Type B pancreatic cell (in vitro differentiated cells): ENCODE results near the gene TGFB3. TPM values are rescaled to one million over a fixed set of nuclear protein-coding genes. Genes with fewer than 3 reads are reported as not detected.
"Not testable (repeated sequence)": the region's sequence is repeated elsewhere in the genome, so short reads cannot be mapped to it uniquely, and the experiment has no call there.

Source experiments
- DNase-seq: peaks from one replicate; pipeline ENCODE4 v3.0.0; 2021; ENCODE audit warnings: mixed read lengths; ENCODE audit not compliant: unreplicated experiment; ENCODE audit errors: extremely low spot score
- H3K27ac Mint-ChIP-seq: 2 replicates; pipeline ENCODE4 v1.8.0; 2021; ENCODE audit warnings: mild to moderate bottlenecking, mixed read lengths
- H3K27me3 Mint-ChIP-seq: 2 replicates; pipeline ENCODE4 v1.8.0; 2021; ENCODE audit warnings: mixed read lengths
- H3K36me3 Mint-ChIP-seq: 2 replicates; pipeline ENCODE4 v1.8.0; 2021; ENCODE audit warnings: mixed read lengths
- H3K4me1 Mint-ChIP-seq: one replicate; pipeline ENCODE4 v1.8.0; 2021; ENCODE audit warnings: mixed read lengths; ENCODE audit not compliant: unreplicated experiment
- H3K4me3 Mint-ChIP-seq: 2 replicates; pipeline ENCODE4 v1.8.0; 2021; ENCODE audit warnings: mild to moderate bottlenecking, mixed read lengths
- H3K9me3 Mint-ChIP-seq: 2 replicates; pipeline ENCODE4 v1.8.0; 2021; ENCODE audit warnings: mixed read lengths
- total RNA-seq: library from RNA; stranded (reverse); gene quantifications from 2 replicates; pipeline ENCODE4 v1.2.1, GENCODE V29; 2021; ENCODE audit warnings: low replicate concordance
- TF ChIP-seq, protein P1 (sequence below): fragments of 200-600 bp; sonication (generic); conservative IDR thresholded peaks from 2 replicates; pipeline ENCODE4 v1.5.0; 2021; ENCODE audit warnings: antibody characterized with exemption, mild to moderate bottlenecking

Gene TGFB3
- total RNA-seq, 1 donor from 2014 or later: 45.3 TPM

DNA sequence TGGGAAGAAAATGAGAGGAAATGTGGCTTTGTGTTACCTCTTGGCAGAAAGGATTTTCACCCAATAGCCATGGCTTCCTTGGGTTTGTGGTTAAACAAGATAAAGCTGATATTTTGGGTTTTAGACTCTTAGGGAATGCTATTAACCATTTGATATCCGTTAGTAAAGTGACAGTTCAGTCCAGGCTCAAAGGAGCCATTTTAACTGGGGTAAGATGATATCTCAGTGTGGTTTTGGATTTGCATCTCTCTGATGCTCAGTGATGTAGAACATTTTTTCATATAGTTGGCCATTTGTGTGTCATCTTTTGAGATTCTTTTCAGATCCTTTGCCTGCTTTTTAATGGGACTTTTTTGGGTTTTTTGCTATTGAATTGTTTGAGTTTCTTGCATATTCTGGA is 33.9 kb upstream of the TGFB3 start:
- peaks cover 14% of the 10 kb centered on the region for H3K9me3 Mint-ChIP-seq

DNA sequence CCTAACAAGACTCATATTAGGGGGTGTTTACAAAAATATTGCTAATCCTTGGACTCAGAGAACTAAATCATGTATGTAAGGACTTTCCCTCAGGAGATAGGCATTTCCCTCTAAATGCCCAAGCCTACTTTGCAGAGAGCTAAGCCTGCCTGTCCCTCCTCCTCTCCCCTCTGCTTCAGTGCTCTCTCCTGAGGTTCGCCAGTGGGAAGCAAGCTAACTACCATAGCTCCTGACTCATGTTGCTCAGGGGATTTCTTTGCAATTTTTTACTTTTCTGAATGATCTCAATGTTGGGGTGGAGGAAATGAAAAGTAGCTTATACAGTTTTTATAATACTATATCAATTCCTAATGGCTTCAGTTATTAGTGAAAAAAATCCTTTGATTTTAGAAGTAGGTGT is 33.4 kb upstream of the TGFB3 start:
- H3K4me1 Mint-ChIP-seq: no peaks in the 10 kb centered on the region
- peaks cover 83% of the 10 kb centered on the region for H3K36me3 Mint-ChIP-seq
- H3K27ac Mint-ChIP-seq: no peak overlapping the region
- DNase-seq: no peak
- peaks cover 14% of the 10 kb centered on the region for H3K9me3 Mint-ChIP-seq
- no peaks in the 10 kb centered on the region for H3K27me3 Mint-ChIP-seq
- TF ChIP-seq, protein P1, sequence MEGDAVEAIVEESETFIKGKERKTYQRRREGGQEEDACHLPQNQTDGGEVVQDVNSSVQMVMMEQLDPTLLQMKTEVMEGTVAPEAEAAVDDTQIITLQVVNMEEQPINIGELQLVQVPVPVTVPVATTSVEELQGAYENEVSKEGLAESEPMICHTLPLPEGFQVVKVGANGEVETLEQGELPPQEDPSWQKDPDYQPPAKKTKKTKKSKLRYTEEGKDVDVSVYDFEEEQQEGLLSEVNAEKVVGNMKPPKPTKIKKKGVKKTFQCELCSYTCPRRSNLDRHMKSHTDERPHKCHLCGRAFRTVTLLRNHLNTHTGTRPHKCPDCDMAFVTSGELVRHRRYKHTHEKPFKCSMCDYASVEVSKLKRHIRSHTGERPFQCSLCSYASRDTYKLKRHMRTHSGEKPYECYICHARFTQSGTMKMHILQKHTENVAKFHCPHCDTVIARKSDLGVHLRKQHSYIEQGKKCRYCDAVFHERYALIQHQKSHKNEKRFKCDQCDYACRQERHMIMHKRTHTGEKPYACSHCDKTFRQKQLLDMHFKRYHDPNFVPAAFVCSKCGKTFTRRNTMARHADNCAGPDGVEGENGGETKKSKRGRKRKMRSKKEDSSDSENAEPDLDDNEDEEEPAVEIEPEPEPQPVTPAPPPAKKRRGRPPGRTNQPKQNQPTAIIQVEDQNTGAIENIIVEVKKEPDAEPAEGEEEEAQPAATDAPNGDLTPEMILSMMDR: no peak
- no peak overlapping the region for H3K4me3 Mint-ChIP-seq

More for the DNA sequence above, 33.9 kb upstream of the TGFB3 start:
- Mint-ChIP-seq H3K27me3 (no peaks in the 10 kb centered on the region), H3K36me3 (peaks cover 87% of the 10 kb centered on the region), H3K4me3 (no peak overlapping the region), H3K27ac (no peak overlapping the region), H3K4me1 (no peaks in the 10 kb centered on the region)
- TF ChIP-seq, protein P1: no peak
- DNase-seq: no peak

DNA sequence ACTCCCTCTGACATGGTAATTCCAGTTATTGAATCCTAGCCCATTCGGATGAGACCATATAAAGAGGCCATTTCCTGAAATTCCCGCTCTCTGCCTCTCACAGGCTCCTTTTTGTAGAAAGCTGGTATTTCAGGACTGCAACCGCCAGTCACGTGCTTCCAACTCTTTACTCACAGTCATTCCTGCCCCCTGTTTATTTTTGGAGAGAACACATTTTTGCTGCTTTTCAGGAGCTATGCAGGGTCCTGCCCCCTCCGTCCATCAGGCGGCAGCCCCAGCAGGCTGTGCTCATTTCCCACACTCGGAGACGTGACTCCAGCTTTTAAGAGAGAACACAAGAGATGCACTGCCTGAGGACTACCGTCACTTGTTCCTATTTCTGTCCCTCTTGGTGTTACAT is 30.6 kb upstream of the TGFB3 start:
- H3K9me3 Mint-ChIP-seq: no peaks in the 10 kb centered on the region
- H3K27ac Mint-ChIP-seq: no peak overlapping the region
- no peaks in the 10 kb centered on the region for H3K27me3 Mint-ChIP-seq
- peaks cover 73% of the 10 kb centered on the region for H3K36me3 Mint-ChIP-seq
- TF ChIP-seq, protein P1: no peak
- H3K4me3 Mint-ChIP-seq: no peak overlapping the region
- H3K4me1 Mint-ChIP-seq: no peaks in the 10 kb centered on the region
- no peak for DNase-seq

DNA sequence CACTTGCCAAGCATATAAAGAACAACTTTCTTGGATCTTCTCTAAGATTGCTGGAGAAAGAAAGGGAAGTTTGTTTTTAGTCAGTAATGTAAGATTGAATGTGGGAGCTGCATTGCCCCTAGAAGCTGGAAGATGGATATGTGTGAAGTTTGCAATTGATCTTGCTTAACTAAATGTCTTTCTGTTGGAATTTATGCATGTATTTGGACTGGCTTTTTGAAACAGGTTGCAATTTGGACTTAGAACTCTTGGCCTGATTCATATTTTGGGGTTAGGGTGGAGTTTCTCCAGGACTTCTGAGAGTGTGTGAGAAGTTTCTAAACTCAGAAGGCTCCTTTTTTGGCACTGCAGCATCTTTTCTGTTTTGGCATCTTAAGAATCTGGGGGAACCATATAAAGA is 30.1 kb upstream of the TGFB3 start:
- H3K36me3 Mint-ChIP-seq: peaks cover 73% of the 10 kb centered on the region
- no peaks in the 10 kb centered on the region for H3K9me3 Mint-ChIP-seq
- TF ChIP-seq, protein P1: no peak
- H3K27me3 Mint-ChIP-seq: no peaks in the 10 kb centered on the region
- no peak overlapping the region for H3K27ac Mint-ChIP-seq
- H3K4me1 Mint-ChIP-seq: no peaks in the 10 kb centered on the region
- DNase-seq: no peak
- no peak overlapping the region for H3K4me3 Mint-ChIP-seq

DNA sequence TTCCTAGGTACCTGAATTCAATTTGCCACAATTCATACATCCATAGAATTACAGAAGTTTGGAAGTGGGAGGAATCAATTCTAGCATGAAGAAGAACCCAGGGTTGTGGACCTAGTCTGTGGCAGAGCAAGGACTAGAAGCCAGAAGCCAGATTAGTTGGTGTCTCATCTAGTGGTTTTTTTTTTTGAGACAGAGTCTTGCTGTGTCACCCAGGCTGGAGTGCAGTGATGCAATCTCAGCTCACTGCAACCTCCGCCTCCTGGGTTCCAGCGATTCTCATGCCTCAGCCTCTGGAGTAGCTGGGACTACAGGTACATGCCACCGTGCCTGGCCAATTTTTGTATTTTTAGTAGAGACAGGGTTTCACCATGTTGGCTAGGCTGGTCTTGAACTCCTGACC is 27.8 kb upstream of the TGFB3 start:
- not testable (repeated sequence) for H3K4me3 Mint-ChIP-seq, H3K9me3 Mint-ChIP-seq, DNase-seq, H3K4me1 Mint-ChIP-seq, H3K27me3 Mint-ChIP-seq, H3K27ac Mint-ChIP-seq
- peaks cover 77% of the 10 kb centered on the region for H3K36me3 Mint-ChIP-seq

DNA sequence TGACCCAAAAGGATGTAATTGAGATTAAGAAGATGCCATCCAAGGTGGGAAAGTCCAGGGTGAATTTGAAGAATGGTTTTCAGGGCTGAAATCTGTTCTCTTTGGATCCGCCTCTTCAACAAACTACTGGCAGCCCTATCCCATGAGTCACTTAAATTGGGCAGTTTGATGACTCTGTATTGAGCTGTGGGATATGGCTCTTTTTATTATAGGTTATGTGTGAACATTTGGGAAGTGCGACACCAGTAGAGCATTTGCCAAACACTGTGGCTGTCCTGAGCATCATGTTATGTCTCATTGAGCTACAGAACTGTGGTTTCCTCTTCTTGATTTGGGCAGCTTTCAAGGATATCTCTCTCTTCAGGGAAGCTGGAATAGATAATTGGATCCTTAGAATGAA is 26.1 kb upstream of the TGFB3 start:
- Mint-ChIP-seq H3K36me3 (peaks cover 71% of the 10 kb centered on the region), H3K27me3 (no peaks in the 10 kb centered on the region), H3K4me3 (no peak overlapping the region), H3K9me3 (peaks cover 6% of the 10 kb centered on the region), H3K27ac (no peak overlapping the region), H3K4me1 (no peaks in the 10 kb centered on the region)
- TF ChIP-seq, protein P1: no peak
- no peak for DNase-seq
